Fibroblast of villous mesenchyme (primary cell): ENCODE measurements around the gene TNRC6C. TPM values are rescaled to one million over a fixed set of nuclear protein-coding genes. Genes with fewer than 3 reads are reported as not detected.
"Not testable (repeated sequence)": the region's sequence is repeated elsewhere in the genome, so short reads cannot be mapped to it uniquely, and the experiment has no call there.

Source experiments
- DNase-seq: peaks from one replicate; pipeline ENCODE4 v3.0.0-alpha.2; 2010; ENCODE audit warnings: low read depth
- H3K4me3 ChIP-seq: 2 replicates; pipeline ENCODE4 v1.5.1; 2011; ENCODE audit warnings: low read depth, mild to moderate bottlenecking, low read length
- total RNA-seq: library from RNA; depleted of rRNA; stranded (reverse); fragments of >200 nt; gene quantifications from 2 replicates; pipeline ENCODE4 v1.2.3, GENCODE V29; 2012
- TF ChIP-seq, protein P1 (sequence below): IDR thresholded peaks from 2 replicates; pipeline ENCODE4 v1.5.1; 2012; ENCODE audit warnings: low read depth, mild to moderate bottlenecking, low read length; ENCODE audit not compliant: insufficient read depth

TNRC6C gene
- total RNA-seq, 1 donor = 4.3 TPM

DNA sequence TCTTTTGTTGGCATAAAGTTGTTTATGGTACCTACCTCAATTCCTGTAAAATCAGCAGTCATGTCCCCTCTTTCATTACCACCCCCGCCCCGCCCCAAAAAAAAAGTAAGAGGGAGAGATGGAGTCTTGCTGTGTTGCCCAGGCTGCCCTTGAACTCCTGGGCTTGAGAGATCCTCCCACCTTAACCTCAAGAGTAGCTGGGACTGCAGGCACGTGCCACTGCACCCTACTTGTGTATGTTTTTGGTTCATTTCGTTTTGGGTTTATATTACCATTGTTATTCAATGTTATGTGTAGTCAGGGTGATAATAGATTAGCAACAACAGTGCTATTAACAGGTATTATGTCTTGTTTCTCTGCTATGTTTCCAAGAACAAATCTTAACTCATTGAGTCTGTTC lies 15.9 kb downstream of the TNRC6C start:
- TF ChIP-seq, protein P1, sequence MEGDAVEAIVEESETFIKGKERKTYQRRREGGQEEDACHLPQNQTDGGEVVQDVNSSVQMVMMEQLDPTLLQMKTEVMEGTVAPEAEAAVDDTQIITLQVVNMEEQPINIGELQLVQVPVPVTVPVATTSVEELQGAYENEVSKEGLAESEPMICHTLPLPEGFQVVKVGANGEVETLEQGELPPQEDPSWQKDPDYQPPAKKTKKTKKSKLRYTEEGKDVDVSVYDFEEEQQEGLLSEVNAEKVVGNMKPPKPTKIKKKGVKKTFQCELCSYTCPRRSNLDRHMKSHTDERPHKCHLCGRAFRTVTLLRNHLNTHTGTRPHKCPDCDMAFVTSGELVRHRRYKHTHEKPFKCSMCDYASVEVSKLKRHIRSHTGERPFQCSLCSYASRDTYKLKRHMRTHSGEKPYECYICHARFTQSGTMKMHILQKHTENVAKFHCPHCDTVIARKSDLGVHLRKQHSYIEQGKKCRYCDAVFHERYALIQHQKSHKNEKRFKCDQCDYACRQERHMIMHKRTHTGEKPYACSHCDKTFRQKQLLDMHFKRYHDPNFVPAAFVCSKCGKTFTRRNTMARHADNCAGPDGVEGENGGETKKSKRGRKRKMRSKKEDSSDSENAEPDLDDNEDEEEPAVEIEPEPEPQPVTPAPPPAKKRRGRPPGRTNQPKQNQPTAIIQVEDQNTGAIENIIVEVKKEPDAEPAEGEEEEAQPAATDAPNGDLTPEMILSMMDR = no peak
- no peak overlapping the region for H3K4me3 ChIP-seq
- no peak for DNase-seq

GRCh38 chr17:77982430-77982829 lies 23.9 kb downstream of the TNRC6C start:
- not testable (repeated sequence) for DNase-seq, H3K4me3 ChIP-seq

DNA sequence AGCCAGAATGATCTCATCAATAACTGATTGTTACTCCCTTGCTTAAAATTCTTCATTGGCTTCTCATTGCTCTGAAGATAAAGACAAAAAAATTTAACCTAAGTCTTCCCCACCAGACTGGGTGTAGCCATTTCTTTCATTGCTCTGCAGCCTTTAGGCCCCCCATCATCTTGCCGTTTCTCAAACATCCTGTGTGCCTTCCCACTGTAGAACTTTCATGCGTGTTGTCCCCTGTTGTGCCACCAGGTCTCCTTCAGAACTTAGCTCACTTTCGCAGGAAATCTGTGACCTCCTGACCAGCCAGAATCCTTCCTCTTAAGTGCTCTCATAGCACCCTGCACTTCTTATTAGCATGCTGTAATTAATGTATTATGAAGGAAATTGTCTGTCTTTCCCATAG lies 31.8 kb downstream of the TNRC6C start:
- TF ChIP-seq, protein P1 = no peak
- H3K4me3 ChIP-seq = no peak overlapping the region
- no peak for DNase-seq

GRCh38 chr17:77993735-77994134 lies 35.2 kb downstream of the TNRC6C start:
- DNase-seq, H3K4me3 ChIP-seq: not testable (repeated sequence)

DNA sequence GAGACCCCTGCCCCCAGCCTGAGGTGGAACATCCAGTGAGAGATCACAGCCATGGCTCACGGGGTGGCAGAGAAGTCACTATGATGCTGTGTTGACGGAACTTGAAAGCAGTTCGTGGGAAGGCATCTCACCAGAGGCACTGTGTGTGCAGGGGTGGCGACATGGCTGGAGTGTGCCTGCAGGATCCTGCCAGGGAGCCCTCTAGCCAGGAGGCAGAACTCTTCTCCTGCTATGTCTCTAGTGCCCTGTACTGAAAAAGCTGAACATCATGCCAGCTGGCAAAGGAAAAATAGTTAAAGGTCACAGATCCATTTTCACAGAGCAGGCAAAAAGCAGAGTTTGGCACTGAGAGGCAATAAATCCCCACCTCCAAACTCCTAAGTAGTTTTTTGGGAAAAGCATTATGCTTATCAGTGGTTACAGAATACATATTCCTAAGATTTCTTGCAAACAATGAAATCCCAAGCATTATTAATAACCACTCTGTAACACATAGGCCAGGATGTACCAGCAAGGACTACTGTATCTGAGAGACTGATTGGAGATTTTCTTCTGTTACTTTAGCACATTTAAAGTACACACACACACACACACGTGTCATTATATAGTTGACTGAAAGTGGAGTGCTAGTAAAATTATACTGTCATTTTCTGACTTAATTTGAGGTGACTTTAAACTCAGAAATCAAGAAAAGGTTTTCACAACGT lies 36.8 kb downstream of the TNRC6C start:
- H3K4me3 ChIP-seq = no peak overlapping the region
- TF ChIP-seq, protein P1 = no peak
- no peak for DNase-seq

- TF ChIP-seq, protein P1 = no peak
These were observed 37.8 kb downstream of the TNRC6C start for GRCh38 chr17:77996256-77996655.

GRCh38 chr17:77999413-78000173 lies 41.1 kb downstream of the TNRC6C start:
- TF ChIP-seq, protein P1 = no peak
- DNase-seq = peak; percentile 35

More at GRCh38 chr17:77996256-77996655, 37.8 kb downstream of the TNRC6C start:
- DNase-seq = no peak
- no peak overlapping the region for H3K4me3 ChIP-seq

More at GRCh38 chr17:77999413-78000173, 41.1 kb downstream of the TNRC6C start:
- H3K4me3 ChIP-seq = no peak overlapping the region
